Measurements from ENCODE around the gene TMPRSS6. TPM values are rescaled to one million over a fixed set of nuclear protein-coding genes. Genes with fewer than 3 reads are reported as not detected.

The TMPRSS6 gene
- total and polyA plus RNA-seq, 2 of the 8 experiments (the other 6 are each of a cell fraction or from before 2014, with no cell fraction given): 0.02 TPM; not detected in 1

DNA sequence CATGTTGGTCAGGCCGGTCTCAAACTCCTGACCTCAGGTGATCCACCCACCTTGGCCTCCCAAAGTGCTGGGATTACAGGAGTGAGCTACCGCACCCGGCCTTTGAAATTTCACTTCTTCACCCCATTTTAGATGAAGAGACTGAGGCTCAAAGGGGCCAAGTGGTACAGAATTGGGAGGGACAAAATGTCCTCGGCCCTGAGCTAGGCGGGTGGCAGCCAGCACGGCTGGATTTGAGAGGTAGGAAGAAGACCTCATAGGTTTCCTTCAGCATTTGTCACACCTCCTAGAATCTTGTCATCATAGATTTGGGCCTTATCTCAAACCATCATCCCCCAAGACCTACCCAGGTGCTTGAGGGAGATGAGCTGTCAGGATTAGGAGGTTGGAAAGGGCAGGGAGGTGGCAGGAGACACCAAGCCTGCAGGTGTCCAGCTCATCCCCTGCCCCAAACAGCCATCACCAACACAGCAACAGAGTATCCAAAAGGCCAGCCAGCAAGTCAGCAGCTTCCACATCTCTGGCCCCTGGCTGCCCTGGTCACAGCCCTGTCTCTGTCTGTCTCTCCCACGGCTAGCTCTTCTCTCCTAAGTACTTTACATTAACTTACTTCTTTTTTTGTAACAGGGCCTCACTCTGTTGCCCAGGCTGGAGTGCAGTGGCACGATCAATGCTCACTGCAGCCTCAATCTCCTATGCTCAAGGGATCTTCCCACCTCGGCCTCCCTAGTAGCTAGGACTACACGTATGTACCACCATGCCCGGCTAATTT lies 11.2 kb upstream of the TMPRSS6 start:
- no peak overlapping the region for H3K23ac ChIP-seq (ENCODE audit: insufficient read length)
- H2AK5ac ChIP-seq (ENCODE audit: low read depth, low read length): no peak overlapping the region
- no peak overlapping the region for H3K27ac ChIP-seq (ENCODE audit: low read depth, low read length)
- H3K9me3 ChIP-seq (ENCODE audit: insufficient read depth in 2 of 2, low read depth in 1 of 2, low read length in 1 of 2): no peaks in the 10 kb centered on the region
- no peak overlapping the region for H4K91ac ChIP-seq (replicated peaks; ENCODE audit: insufficient read length, low read length)
- no peak overlapping the region for H2AFZ ChIP-seq (ENCODE audit: low read length)
- H2BK5ac ChIP-seq (ENCODE audit: low read depth, low read length): no peak overlapping the region
- no peak overlapping the region for H3K18ac ChIP-seq (ENCODE audit: extremely low read depth, low read length)
- no peaks in the 10 kb centered on the region for H3K79me1 ChIP-seq (ENCODE audit: low read depth, low read length)
- H2BK120ac ChIP-seq (replicated peaks; ENCODE audit: low read depth, low read length): no peak overlapping the region
- H3K4ac ChIP-seq (replicated peaks; ENCODE audit: insufficient read length, low read depth, low read length): no peak overlapping the region
- H4K8ac ChIP-seq (ENCODE audit: extremely low read depth, insufficient read depth, low read length): no peak overlapping the region
- 0 out of 2 replicates have a peak overlapping the region, but pooled peaks have one; percentile 27 for H2BK12ac ChIP-seq (ENCODE audit: low read depth, low read length)
- FAIRE-seq (no peak), DNase-seq (ENCODE audit: low read depth in 1 of 2, low spot score in 2 of 2) (no peak)
- no peaks in the 10 kb centered on the region for H4K20me1 ChIP-seq (replicated peaks in 1 of 2; ENCODE audit: control insufficient read depth in 1 of 2, insufficient read depth in 2 of 2, low read length in 2 of 2)
- H4K5ac ChIP-seq (ENCODE audit: insufficient read length, low read depth, low read length): no peak overlapping the region
- no peak overlapping the region for H2BK20ac ChIP-seq (ENCODE audit: low read length)
- H3K36me3 ChIP-seq (ENCODE audit: control insufficient read depth in 2 of 4, insufficient read depth in 4 of 4, low read length in 3 of 4): no peaks in the 10 kb centered on the region
- H2BK15ac ChIP-seq (ENCODE audit: low read length): no peak overlapping the region
- H3K4me1 ChIP-seq (replicated peaks in 1 of 4; ENCODE audit: control insufficient read depth in 3 of 4, insufficient read depth in 4 of 4, low read length in 3 of 4): peaks cover 0 to 7% (median under 1%) of the 10 kb centered on the region in 4 experiments; a peak in 4 of 7 replicates
- H3K79me2 ChIP-seq (ENCODE audit: control insufficient read depth in 1 of 2, insufficient read depth in 2 of 2, low read length in 2 of 2): no peaks in the 10 kb centered on the region
- POLR2A ChIA-PET (ENCODE audit: partially characterized antibody): interaction anchor here (1.0 kb wide), 1 partner anchor 9 kb away, joined by 3 read pairs; no protein-coding TSS in a partner anchor
- H3K9ac ChIP-seq (replicated peaks in 1 of 4; ENCODE audit: extremely low read depth in 1 of 4, low read depth in 3 of 4, low read length in 3 of 4): no peak overlapping the region
- H3K56ac ChIP-seq (replicated peaks; ENCODE audit: insufficient read length, low read depth, low read length): no peak overlapping the region
- 0 out of 7 replicates have a peak, but pooled peaks cover 0 to 2% (median 0%) of the 10 kb centered on the region in 4 experiments for H3K27me3 ChIP-seq (replicated peaks in 1 of 4; ENCODE audit: control insufficient read depth in 3 of 4, extremely low read depth in 1 of 4, insufficient read depth in 3 of 4, low read length in 3 of 4)
- CTCF ChIA-PET (ENCODE audit: partially characterized antibody): interaction anchor here (0.8 to 2.8 kb wide), 10 partner anchors 10 to 76 kb away, joined by 3 to 10 read pairs (median 3); no protein-coding TSS in a partner anchor
- H3K14ac ChIP-seq (ENCODE audit: insufficient read length): no peak overlapping the region
- no peaks in the 10 kb centered on the region for H3K23me2 ChIP-seq (ENCODE audit: low read depth, low read length)
- H3K4me2 ChIP-seq (ENCODE audit: insufficient read depth in 1 of 2, low read depth in 2 of 2, low read length in 2 of 2): no peak overlapping the region
- 95% methylated on average over 11 of the region's 11 CpGs; no CpG with 5 or more reads in 1 of the 2 experiments for WGBS, 2 experiments (ENCODE audit: extremely low coverage in 1 of 2, insufficient coverage in 1 of 2, insufficient read length in 1 of 2, insufficient replicate concordance in 2 of 2, low coverage in 1 of 2, low lambda C conversion rate in 2 of 2, missing lambda C conversion rate in 1 of 2)
- no peak overlapping the region for H3K4me3 ChIP-seq (ENCODE audit: extremely low read depth in 1 of 4, insufficient read depth in 2 of 4, low read depth in 3 of 4, low read length in 4 of 4)
- no peak for TF ChIP-seq NRF1 (IDR thresholded peaks at IDR 0.05; ENCODE audit: low read depth, low read length)
- no peak for TF ChIP-seq ASH2L (IDR thresholded peaks at IDR 0.05; ENCODE audit: low read length)
- no peak for TF ChIP-seq ATF2 (IDR thresholded peaks at IDR 0.05; ENCODE audit: low read length)
- no peak for TF ChIP-seq MAX (IDR thresholded peaks at IDR 0.05)
- TF ChIP-seq, protein P1, sequence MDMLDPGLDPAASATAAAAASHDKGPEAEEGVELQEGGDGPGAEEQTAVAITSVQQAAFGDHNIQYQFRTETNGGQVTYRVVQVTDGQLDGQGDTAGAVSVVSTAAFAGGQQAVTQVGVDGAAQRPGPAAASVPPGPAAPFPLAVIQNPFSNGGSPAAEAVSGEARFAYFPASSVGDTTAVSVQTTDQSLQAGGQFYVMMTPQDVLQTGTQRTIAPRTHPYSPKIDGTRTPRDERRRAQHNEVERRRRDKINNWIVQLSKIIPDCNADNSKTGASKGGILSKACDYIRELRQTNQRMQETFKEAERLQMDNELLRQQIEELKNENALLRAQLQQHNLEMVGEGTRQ (IDR thresholded peaks at IDR 0.05; ENCODE audit: low read length): no peak
- TF ChIP-seq CHD2 (IDR thresholded peaks at IDR 0.05; ENCODE audit: low read length): no peak
- no peak for TF ChIP-seq EZH2 (IDR thresholded peaks at IDR 0.05; ENCODE audit: low read depth, low read length, severe bottlenecking)
- no peak for TF ChIP-seq BRCA1 (IDR thresholded peaks at IDR 0.05; ENCODE audit: low read depth, low read length)
- no peak for TF ChIP-seq SUZ12 (IDR thresholded peaks at IDR 0.05; ENCODE audit: low read length)
